Progenitor cell of endocrine pancreas (in vitro differentiated cells): Measurements from ENCODE around the gene GAB2. TPM values are rescaled to one million over a fixed set of nuclear protein-coding genes. Genes with fewer than 3 reads are reported as not detected.
"Not testable (repeated sequence)": the region's sequence is repeated elsewhere in the genome, so short reads cannot be mapped to it uniquely, and the experiment has no call there.

Source experiments
- DNase-seq: peaks from one replicate; pipeline ENCODE4 v3.0.0; 2021; ENCODE audit warnings: low spot score; ENCODE audit not compliant: unreplicated experiment
- H3K27ac Mint-ChIP-seq: 2 replicates; pipeline ENCODE4 v1.8.0; 2021; ENCODE audit warnings: mild to moderate bottlenecking, moderate library complexity, mixed read lengths
- H3K27me3 Mint-ChIP-seq: 2 replicates; pipeline ENCODE4 v1.8.0; 2021; ENCODE audit warnings: mixed read lengths
- H3K36me3 Mint-ChIP-seq: 2 replicates; pipeline ENCODE4 v1.8.0; 2022; ENCODE audit warnings: mixed read lengths; ENCODE audit not compliant: insufficient read depth
- H3K4me1 Mint-ChIP-seq: 2 replicates; pipeline ENCODE4 v1.8.0; 2021; ENCODE audit warnings: low read depth, mixed read lengths
- H3K4me3 Mint-ChIP-seq: 2 replicates; pipeline ENCODE4 v1.8.0; 2021; ENCODE audit warnings: low read depth, mild to moderate bottlenecking, moderate library complexity, mixed read lengths
- H3K9me3 Mint-ChIP-seq: 2 replicates; pipeline ENCODE4 v1.8.0; 2021; ENCODE audit warnings: low read depth, mixed read lengths
- total RNA-seq: library from RNA; stranded (reverse); gene quantifications from 2 replicates; pipeline ENCODE4 v1.2.1, GENCODE V29; 2021
- TF ChIP-seq, protein P1 (sequence below): fragments of 200-600 bp; sonication (generic); IDR thresholded peaks from one replicate; pipeline ENCODE4 v1.5.0; 2021; ENCODE audit warnings: antibody characterized with exemption, mild to moderate bottlenecking; ENCODE audit not compliant: unreplicated experiment

The GAB2 gene
- total RNA-seq, 1 donor from 2014 or later: 37.6 TPM

- peaks cover 4% of the 10 kb centered on the region for H3K36me3 Mint-ChIP-seq
- no peak overlapping the region for H3K4me3 Mint-ChIP-seq
- H3K27me3 Mint-ChIP-seq: no peaks in the 10 kb centered on the region
- peaks cover 10% of the 10 kb centered on the region for H3K4me1 Mint-ChIP-seq
- H3K9me3 Mint-ChIP-seq: no peaks in the 10 kb centered on the region
- no peak overlapping the region for H3K27ac Mint-ChIP-seq
- DNase-seq: no peak
- TF ChIP-seq, protein P1, sequence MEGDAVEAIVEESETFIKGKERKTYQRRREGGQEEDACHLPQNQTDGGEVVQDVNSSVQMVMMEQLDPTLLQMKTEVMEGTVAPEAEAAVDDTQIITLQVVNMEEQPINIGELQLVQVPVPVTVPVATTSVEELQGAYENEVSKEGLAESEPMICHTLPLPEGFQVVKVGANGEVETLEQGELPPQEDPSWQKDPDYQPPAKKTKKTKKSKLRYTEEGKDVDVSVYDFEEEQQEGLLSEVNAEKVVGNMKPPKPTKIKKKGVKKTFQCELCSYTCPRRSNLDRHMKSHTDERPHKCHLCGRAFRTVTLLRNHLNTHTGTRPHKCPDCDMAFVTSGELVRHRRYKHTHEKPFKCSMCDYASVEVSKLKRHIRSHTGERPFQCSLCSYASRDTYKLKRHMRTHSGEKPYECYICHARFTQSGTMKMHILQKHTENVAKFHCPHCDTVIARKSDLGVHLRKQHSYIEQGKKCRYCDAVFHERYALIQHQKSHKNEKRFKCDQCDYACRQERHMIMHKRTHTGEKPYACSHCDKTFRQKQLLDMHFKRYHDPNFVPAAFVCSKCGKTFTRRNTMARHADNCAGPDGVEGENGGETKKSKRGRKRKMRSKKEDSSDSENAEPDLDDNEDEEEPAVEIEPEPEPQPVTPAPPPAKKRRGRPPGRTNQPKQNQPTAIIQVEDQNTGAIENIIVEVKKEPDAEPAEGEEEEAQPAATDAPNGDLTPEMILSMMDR: no peak
Measured at GRCh38 chr11:78180751-78181150, 236.9 kb downstream of the GAB2 start.

DNA sequence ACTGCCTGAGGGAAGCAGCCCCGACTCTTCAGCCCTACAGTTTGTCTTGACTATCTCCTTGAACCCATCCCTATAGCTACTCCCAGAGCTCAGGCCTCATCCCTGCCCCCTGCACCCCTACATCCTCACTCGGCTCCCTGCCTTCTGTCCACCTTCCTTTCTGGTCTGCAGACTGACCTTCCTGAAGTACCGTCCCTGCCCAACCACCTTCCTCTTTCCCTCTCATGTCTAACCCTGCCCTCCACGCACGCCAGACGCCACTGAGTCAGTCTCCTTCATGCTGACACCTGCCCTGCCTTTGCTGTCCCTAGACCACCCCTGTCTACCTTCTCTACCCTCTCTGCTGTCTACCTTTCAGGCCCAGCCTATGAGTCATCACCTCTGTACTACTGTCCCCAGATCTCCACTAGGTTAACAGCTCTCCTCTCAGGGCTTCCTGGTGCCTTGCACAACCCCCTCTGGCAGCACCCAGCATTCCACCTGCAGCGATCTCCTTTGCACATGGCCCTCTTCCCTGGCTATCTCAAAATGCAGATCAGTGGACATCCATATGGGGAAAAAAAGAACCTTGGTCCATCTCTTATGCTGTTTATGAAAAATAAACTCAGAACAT, 238.1 kb downstream of the GAB2 start:
- TF ChIP-seq, protein P1: no peak
- Mint-ChIP-seq H3K27me3 (no peaks in the 10 kb centered on the region), H3K4me1 (peaks cover 10% of the 10 kb centered on the region), H3K36me3 (peaks cover 4% of the 10 kb centered on the region), H3K27ac (no peak overlapping the region), H3K9me3 (no peaks in the 10 kb centered on the region), H3K4me3 (no peak overlapping the region)
- DNase-seq: no peak

- no peak overlapping the region for H3K27ac Mint-ChIP-seq
- no peak overlapping the region for H3K4me3 Mint-ChIP-seq
- H3K4me1 Mint-ChIP-seq: peaks cover 10% of the 10 kb centered on the region
- peaks cover 14% of the 10 kb centered on the region for H3K36me3 Mint-ChIP-seq
- TF ChIP-seq, protein P1: no peak
- H3K9me3 Mint-ChIP-seq: no peaks in the 10 kb centered on the region
- DNase-seq: no peak
- no peaks in the 10 kb centered on the region for H3K27me3 Mint-ChIP-seq
Measured at GRCh38 chr11:78177216-78177615, 240.4 kb downstream of the GAB2 start.

DNA sequence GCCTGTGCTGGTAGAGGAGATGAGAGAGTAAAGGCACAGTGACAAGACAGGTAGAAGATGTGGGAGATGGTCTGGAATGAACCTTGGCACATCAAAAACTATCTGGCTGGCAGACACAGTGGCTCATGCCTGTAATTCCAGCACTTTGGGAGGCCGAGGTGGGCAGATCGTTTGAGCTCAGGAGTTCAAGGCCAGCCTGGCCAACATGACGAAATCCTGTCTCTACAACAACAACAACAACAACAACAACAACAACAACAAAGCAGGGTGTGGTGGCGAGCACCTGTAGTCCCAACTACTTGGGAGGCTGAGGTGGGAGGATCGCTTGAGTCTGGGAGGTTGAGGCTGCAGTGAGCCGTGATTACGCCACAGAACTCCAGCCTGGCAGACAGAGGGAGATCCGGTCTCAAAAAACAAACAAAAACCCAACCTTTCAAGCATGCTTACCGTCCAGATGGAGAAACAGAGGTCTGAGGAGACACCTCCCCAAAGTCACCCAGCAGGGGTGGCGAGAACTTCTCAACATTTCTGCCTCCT, 240.9 kb downstream of the GAB2 start:
- Mint-ChIP-seq H3K27me3 (no peaks in the 10 kb centered on the region), H3K27ac (no peak overlapping the region), H3K4me3 (no peak overlapping the region), H3K4me1 (peaks cover 10% of the 10 kb centered on the region), H3K9me3 (no peaks in the 10 kb centered on the region), H3K36me3 (peaks cover 14% of the 10 kb centered on the region)
- TF ChIP-seq, protein P1: no peak
- no peak for DNase-seq

DNA sequence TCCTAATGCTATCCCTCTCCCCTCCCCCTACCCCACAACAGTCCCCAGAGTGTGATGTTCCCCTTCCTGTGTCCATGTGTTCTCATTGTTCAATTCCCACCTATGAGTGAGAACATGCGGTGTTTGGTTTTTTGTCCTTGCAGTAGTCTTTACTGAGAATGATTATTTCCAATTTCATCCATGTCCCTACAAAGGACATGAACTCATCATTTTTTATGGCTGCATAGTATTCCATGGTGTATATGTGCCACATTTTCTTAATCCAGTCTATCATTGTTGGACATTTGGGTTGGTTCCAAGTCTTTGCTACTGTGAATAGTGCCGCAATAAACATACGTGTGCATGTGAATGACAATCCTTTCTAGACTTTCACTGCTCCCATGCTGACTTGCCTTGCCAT, 241.8 kb downstream of the GAB2 start:
- not testable (repeated sequence) for H3K9me3 Mint-ChIP-seq, H3K4me1 Mint-ChIP-seq, H3K27me3 Mint-ChIP-seq, DNase-seq, H3K27ac Mint-ChIP-seq, H3K4me3 Mint-ChIP-seq
- H3K36me3 Mint-ChIP-seq: peaks cover 14% of the 10 kb centered on the region

DNA sequence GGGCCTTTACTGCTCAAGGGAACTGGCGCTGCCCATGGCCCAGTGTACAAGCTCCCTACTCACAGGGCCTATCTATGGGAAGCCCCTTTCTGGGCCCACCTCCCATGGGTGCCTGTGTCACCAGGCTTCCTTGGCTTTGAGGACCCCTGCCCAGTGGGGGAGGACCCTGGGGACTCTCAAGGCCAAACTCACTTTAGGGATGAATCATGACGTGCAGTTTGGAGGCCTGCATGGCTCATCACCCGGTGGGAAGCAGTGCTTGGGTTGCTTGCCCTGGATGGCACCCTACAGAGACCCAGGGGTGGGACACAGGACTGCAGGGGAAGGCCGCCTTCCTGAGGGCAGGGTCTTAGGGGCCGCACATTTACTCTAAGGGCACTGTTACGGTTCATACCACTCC, 245.7 kb downstream of the GAB2 start:
- peaks cover 10% of the 10 kb centered on the region for H3K4me1 Mint-ChIP-seq
- no peak for DNase-seq
- H3K27ac Mint-ChIP-seq: no peak overlapping the region
- H3K9me3 Mint-ChIP-seq: no peaks in the 10 kb centered on the region
- H3K27me3 Mint-ChIP-seq: no peaks in the 10 kb centered on the region
- H3K36me3 Mint-ChIP-seq: peaks cover 14% of the 10 kb centered on the region
- TF ChIP-seq, protein P1: no peak
- H3K4me3 Mint-ChIP-seq: no peak overlapping the region
